Measurements from ENCODE around the gene CCNL1.
"Not testable (repeated sequence)": the region's sequence is repeated elsewhere in the genome, so short reads cannot be mapped to it uniquely, and the experiment has no call there.

Gene CCNL1

DNA sequence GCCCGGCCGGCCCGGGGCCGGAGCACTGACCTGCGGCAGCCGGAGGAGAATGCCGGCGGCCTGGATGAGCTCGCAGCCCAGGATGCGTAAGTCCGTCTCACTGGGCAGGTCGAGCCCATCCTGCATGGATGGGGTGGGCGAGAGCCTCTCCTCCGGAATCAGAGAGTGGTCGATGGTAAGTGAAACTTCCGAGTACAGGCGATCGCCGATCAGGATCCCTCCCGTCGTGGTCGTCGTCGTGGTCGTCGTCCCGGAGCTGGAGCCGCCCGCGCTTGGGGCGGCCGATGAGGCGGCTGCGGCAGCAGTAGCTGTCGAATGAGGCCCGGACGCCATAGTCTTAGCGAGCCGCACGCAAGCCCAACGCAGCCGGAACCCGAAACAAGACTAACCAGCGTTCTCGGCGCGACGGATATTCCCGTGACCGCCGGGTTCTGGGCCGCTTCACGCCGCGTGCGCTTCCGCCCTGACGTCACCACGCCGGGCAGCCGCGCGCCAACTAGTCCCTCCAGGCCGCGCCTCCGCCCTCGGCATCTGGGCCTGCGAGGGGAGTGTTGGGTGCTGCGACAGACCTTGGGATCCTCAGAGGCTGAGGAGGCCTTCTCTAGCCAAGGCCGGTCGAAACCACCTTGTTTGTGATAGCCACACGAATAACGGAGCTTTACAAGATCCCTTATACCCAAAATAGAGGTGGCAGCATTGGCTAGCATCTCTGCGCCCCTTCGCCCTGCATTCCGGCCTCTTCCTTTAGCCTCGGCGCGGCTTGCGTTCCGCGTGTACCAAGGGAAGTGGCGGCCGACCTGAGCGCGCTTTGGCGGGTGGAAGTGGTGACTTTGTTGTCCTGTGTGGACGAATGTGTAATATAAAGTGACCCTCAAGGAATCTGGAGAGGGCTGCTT is at the start of gene CCNL1:
Gene CCNL1 (minus strand): TSS at position 386 of the 896 bp plus-strand sequence. CDS start 53 bp downstream, at position 333.
- no peak for TF ChIP-seq CTCF (IDR thresholded peaks at IDR 0.05; ENCODE audit: control insufficient read depth, insufficient read depth, low read depth, low read length, missing control alignments)
- DNase-seq (ENCODE audit: low read depth): peak; percentile 96
- H3K4me3 ChIP-seq (ENCODE audit: control insufficient read depth, low read depth, low read length): peak within 1 kb of the TSS; percentile 68

- DNase-seq (ENCODE audit: low read depth): no peak
- no peak overlapping the region for H3K4me3 ChIP-seq (ENCODE audit: control insufficient read depth, low read depth, low read length)
- TF ChIP-seq CTCF (IDR thresholded peaks at IDR 0.05; ENCODE audit: control insufficient read depth, insufficient read depth, low read depth, low read length, missing control alignments): no peak
These were observed 44.9 kb upstream of the CCNL1 start for GRCh38 chr3:157204880-157205279.

DNA sequence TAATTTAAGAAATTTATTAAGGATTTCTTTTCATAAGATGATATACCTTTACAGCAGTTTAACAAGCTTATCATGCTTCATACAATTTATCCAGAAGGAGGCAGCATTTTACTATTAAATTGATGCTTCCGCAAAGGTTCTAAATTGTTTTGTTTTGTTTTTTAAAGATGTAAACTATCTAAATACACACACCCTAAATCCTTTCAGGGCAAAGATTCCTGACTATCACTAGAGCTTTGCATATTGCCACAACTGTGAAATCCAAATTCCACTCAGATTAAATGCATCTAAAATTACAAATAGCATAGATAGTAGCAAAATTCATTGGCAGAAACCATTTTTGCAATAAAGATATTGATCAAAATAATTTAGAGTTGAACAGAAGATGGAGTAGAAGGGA is 44.5 kb upstream of the CCNL1 start:
- peak; percentile 39 for TF ChIP-seq CTCF (IDR thresholded peaks at IDR 0.05; ENCODE audit: control insufficient read depth, insufficient read depth, low read depth, low read length, missing control alignments)
- H3K4me3 ChIP-seq (ENCODE audit: control insufficient read depth, low read depth, low read length): no peak overlapping the region
- peak; percentile 29 for DNase-seq (ENCODE audit: low read depth)

- TF ChIP-seq CTCF (IDR thresholded peaks at IDR 0.05; ENCODE audit: control insufficient read depth, insufficient read depth, low read depth, low read length, missing control alignments): peak; percentile 48
- DNase-seq (ENCODE audit: low read depth): peak; percentile 17
- H3K4me3 ChIP-seq (ENCODE audit: control insufficient read depth, low read depth, low read length): no peak overlapping the region
These were observed 41.8 kb upstream of the CCNL1 start for GRCh38 chr3:157201648-157202278.

DNA sequence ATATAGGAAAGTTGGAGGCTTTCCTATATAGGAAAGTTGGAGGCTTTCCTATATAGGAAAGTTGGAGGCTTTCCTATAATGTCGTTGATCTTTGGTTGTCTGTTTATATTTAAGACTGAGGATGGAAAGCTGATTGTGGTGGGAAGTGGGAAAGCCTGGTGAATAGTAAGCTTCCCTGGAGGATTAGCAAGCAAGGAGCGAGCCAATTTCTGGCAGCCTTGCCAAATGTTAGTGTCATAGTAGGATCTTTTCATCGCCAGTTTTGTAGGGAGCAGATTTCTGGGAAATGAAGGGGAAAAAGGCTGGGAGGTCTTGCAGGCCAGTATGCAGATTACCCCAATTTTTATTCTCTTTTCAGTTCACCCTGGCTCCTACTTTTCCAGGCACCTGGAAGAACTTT is 39.9 kb upstream of the CCNL1 start:
- H3K4me3 ChIP-seq (ENCODE audit: control insufficient read depth, low read depth, low read length): no peak overlapping the region
- DNase-seq (ENCODE audit: low read depth): no peak
- no peak for TF ChIP-seq CTCF (IDR thresholded peaks at IDR 0.05; ENCODE audit: control insufficient read depth, insufficient read depth, low read depth, low read length, missing control alignments)

GRCh38 chr3:157195965-157196364 is 36.0 kb upstream of the CCNL1 start:
- no peak overlapping the region for H3K4me3 ChIP-seq (ENCODE audit: control insufficient read depth, low read depth, low read length)
- no peak for DNase-seq (ENCODE audit: low read depth)
- TF ChIP-seq CTCF (IDR thresholded peaks at IDR 0.05; ENCODE audit: control insufficient read depth, insufficient read depth, low read depth, low read length, missing control alignments): no peak

- not testable (repeated sequence) for H3K4me3 ChIP-seq (ENCODE audit: control insufficient read depth, low read depth, low read length); DNase-seq (ENCODE audit: low read depth)
These were observed 31.2 kb upstream of the CCNL1 start for GRCh38 chr3:157191149-157191548.
